NB4 (cell line): ENCODE results near the gene BRD7.

ENCODE experiments used
- MAX ChIP-seq: IDR thresholded peaks from 2 replicates; pipeline ENCODE4 v1.6.1; 2011; ENCODE audit warnings: low read depth, low read length
- MYC ChIP-seq: IDR thresholded peaks from 2 replicates; pipeline ENCODE4 v1.6.1; 2011; ENCODE audit warnings: low read depth, low read length
- POLR2A ChIP-seq: IDR thresholded peaks from 2 replicates; pipeline ENCODE4 v1.6.1; 2011; ENCODE audit warnings: mild to moderate bottlenecking; ENCODE audit not compliant: insufficient read length; ENCODE audit errors: extremely low read depth
- TF ChIP-seq, protein P1 (sequence below): IDR thresholded peaks from one replicate; pipeline ENCODE4 v1.5.1; 2012; ENCODE audit warnings: low read depth, low read length

GRCh38 chr16:50377001-50377400 lies 8.2 kb upstream of the BRD7 start:
- TF ChIP-seq POLR2A (no peak), MAX (no peak), MYC (no peak)
- TF ChIP-seq, protein P1, sequence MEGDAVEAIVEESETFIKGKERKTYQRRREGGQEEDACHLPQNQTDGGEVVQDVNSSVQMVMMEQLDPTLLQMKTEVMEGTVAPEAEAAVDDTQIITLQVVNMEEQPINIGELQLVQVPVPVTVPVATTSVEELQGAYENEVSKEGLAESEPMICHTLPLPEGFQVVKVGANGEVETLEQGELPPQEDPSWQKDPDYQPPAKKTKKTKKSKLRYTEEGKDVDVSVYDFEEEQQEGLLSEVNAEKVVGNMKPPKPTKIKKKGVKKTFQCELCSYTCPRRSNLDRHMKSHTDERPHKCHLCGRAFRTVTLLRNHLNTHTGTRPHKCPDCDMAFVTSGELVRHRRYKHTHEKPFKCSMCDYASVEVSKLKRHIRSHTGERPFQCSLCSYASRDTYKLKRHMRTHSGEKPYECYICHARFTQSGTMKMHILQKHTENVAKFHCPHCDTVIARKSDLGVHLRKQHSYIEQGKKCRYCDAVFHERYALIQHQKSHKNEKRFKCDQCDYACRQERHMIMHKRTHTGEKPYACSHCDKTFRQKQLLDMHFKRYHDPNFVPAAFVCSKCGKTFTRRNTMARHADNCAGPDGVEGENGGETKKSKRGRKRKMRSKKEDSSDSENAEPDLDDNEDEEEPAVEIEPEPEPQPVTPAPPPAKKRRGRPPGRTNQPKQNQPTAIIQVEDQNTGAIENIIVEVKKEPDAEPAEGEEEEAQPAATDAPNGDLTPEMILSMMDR: no peak
